Endothelial cell of hepatic sinusoid (primary cell): Measurements from ENCODE around the gene POFUT1.

ENCODE experiments used
- in situ Hi-C: cut with HindIII; loops from 2 replicates; pipeline ENCODE4 v1.10.0; 2017; ENCODE audit warnings: low sequenced_read_pairs

POFUT1 gene

DNA sequence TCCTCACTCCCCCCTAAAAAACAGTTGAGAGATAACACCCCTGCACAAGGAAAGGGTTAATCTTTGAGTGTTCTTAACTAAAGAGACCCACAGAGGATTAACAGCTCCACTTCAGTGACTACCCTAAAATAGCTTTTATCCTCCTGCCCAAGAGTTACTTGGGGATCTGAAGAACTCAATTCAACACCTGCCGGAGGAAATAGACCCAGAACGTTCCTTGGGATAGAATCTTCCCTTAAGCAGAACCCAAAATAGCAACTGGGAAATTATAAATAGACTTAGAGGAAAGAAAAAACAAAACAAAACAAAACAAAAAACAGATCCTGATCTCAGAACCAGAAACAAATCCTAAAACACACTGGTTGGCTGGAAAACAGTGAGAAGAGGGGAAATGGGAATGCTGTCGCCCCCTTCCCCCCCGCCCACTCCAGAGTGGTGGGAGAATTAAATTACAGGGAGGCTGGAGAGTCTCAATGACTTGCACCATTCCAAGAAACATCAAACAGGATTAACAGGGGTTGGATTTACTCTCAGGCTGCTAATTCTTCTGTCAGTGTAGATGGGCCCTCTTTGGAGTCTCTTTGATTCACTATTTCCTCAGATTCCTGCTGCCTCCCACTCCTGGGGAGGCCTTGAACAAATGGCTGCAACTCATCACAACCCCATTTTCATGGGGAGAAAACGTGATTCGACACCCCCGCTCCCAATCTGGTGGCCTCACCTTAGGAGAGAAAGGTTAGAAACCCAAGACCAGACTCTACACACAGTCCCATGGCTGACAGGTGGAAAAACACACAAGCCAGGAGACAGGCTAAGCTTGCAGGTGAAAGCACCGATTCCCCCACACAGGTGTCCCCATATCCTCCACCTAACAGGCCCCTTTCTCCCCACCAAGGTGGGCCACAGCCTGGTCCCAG, 1.6 kb upstream of the POFUT1 start:
- in situ Hi-C loops, result no loop called here

DNA sequence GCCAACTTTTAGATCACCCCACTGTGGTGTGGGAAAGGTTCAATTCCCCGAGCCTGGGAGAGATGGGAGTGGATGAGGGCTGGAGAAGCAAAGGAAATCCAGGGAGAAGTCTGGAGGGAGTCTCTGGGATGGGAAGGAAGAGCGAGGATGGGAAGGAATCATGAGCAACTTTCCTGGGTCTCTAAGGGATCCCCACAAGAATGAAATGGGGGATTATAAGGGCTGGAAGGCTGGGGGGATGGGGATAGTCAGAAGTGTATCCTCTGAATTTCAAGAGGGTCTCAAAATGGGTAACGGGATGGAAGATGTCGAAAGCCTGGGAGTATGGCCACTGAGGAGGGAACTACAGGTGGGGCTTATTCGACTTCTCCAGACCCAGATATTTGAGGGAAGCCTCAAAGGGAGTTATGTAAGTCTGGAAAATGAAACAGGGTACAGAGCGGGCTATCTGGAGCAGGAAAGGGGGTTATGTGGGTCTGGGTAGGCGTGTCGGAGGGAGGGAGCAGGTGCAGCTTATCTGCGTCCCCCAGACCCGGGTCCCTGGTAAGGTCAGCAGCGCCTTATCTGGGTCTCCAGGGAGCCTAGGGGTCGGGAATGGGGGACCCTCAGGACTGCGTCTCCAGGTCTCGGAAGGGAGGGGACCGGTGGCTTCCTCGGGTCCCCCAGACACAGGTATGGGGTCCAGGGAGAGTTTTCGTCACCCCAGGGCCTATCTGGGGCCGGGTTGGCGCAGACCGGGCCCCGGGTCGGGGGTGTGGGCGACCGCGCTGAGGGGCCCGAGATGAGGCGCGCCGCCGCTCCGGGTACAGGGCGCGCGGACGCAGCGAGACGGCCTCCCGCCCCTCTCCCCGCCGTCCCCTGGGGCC, 687 bp upstream of the POFUT1 start:
- in situ Hi-C loops, result no loop called here

- in situ Hi-C loops, result no loop called here
Measured at GRCh38 chr20:32208499-32209154, 947 bp downstream of the POFUT1 start.

DNA sequence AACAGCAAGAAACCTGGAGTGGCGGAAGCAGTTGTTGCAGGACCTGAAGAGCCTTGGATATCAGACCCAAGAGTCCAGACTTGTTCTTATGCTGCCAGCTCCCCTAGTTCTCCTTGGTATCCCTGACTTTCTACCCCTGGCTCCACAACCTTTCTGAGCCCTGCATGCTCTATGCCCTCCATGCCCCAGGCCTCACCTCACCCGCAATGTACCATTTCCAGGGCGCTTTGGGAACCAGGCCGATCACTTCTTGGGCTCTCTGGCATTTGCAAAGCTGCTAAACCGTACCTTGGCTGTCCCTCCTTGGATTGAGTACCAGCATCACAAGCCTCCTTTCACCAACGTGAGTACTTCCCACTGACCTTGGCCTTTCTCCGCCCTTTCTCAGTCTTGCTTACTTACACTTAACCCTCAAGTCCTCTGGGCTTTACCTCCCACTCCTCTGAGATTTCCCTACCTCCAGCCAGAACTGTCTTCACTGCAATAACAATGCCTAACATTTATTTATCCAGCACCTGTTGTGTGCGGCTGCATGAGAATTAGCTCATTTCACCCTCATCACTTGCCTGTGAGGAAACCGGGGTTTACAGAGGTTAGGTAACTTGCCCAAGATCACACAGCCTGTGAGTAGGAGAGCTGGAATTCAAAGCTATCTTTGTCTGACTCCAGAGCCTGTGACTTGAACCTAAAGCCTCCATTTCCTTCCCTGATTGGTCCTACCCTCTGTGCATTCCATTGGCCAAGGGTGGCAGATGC, 2.3 kb downstream of the POFUT1 start:
- in situ Hi-C loops, result loop anchor here (5.0 to 10.0 kb wide), 3 partner anchors 72 to 395 kb away; partner anchors contain the start of gene MYLK2

- in situ Hi-C loops, result loop anchor here (5.0 to 10.0 kb wide), 3 partner anchors 68 to 399 kb away; partner anchors contain the start of gene MYLK2
Measured at GRCh38 chr20:32213870-32214269, 6.2 kb downstream of the POFUT1 start.

DNA sequence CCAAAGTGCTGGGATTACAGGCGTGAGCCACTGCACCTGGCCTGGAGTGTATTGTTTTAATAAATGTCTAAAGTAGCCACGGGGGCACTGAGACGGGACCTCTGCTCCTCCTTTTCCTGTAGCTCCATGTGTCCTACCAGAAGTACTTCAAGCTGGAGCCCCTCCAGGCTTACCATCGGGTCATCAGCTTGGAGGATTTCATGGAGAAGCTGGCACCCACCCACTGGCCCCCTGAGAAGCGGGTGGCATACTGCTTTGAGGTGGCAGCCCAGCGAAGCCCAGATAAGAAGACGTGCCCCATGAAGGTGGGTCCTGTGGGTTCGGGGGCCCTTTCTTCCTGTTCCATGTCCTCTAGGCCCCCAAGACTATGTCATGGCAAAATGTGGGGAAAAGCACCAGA, 7.5 kb downstream of the POFUT1 start:
- in situ Hi-C loops, result loop anchor here (5.0 to 10.0 kb wide), 3 partner anchors 98 to 400 kb away; partner anchors contain the start of gene MYLK2

GRCh38 chr20:32215729-32216128, 8.0 kb downstream of the POFUT1 start:
- in situ Hi-C loops, result loop anchor here (5.0 to 10.0 kb wide), 3 partner anchors 98 to 401 kb away; partner anchors contain the start of gene MYLK2

- in situ Hi-C loops, result loop anchor here (5.0 to 10.0 kb wide), 3 partner anchors 99 to 402 kb away; partner anchors contain the start of gene MYLK2
Measured at GRCh38 chr20:32216179-32217142, 8.8 kb downstream of the POFUT1 start.

- in situ Hi-C loops, result loop anchor here (5.0 to 10.0 kb wide), 3 partner anchors 101 to 404 kb away; partner anchors contain the start of gene MYLK2
Measured at GRCh38 chr20:32218156-32218900, 10.6 kb downstream of the POFUT1 start.

- in situ Hi-C loops, result no loop called here
Measured at GRCh38 chr20:32224463-32224862, 16.8 kb downstream of the POFUT1 start.

GRCh38 chr20:32226391-32226790, 18.7 kb downstream of the POFUT1 start:
- in situ Hi-C loops, result no loop called here

- in situ Hi-C loops, result no loop called here
Measured at GRCh38 chr20:32227306-32227705, 19.6 kb downstream of the POFUT1 start.

- in situ Hi-C loops, result no loop called here
Measured at GRCh38 chr20:32227744-32228688, 20.3 kb downstream of the POFUT1 start.

DNA sequence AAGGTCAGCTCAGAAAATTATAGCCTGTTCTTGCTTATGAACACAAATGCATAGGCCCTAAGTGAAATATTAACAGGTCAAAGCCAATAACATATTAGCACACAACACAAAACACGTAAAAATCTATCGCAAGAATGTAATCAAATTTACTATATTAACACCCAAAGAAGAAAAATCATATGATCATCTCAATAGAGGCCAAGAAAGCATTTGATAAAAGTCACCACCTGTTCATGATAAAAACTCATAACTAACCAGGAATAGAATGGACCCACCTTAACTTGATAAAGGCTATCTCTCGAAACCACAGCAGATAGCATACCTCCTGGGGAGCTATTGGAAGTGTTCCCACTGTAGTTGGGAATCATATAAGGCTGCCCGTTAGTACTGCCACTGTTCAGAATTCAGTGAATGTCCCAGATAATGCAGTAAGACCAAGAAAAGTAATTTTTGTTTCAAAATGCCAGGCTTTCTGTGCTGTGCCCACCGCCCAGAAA, 21.6 kb downstream of the POFUT1 start:
- in situ Hi-C loops, result no loop called here

DNA sequence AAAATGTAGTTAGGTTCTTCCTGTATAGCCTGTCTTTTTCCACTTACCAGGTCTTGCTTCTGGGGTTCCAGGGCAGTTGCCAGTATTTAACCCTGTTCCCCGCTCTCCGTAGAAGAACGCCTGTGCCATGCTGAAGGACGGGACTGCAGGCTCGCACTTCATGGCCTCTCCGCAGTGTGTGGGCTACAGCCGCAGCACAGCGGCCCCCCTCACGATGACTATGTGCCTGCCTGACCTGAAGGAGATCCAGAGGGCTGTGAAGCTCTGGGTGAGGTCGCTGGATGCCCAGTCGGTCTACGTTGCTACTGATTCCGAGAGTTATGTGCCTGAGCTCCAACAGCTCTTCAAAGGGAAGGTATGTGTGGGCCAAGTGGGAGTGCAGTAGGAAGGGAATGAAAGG, 23.0 kb downstream of the POFUT1 start:
- in situ Hi-C loops, result no loop called here

- in situ Hi-C loops, result no loop called here
Measured at GRCh38 chr20:32231245-32231644, 23.6 kb downstream of the POFUT1 start.

DNA sequence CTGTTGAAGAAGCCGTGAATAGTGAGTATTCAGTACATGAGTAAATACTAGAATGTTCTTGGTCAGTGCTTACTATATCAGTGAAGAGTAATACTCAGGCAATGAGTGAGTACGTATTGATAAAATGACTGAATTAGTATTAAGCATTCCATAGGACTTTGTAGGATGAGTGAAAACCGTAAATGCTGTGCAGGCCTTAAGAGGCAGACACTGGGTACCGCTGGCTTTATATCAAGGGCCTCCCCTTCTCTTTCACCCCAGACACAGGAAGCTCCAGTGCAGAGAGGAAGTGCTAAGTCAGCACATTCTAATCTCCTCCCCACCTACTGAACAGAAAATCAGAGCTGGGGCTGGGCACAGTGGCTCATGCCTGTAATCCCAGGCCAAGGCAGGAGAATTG, 24.2 kb downstream of the POFUT1 start:
- in situ Hi-C loops, result no loop called here
